ENCODE results near the gene ATP6V0E1.

The ATP6V0E1 gene

GRCh38 chr5:172957458-172957857 lies 26.1 kb upstream of the ATP6V0E1 start:
- no peak for DNase-seq

GRCh38 chr5:172958331-172959046 lies 25.1 kb upstream of the ATP6V0E1 start:
- DNase-seq, result peak; percentile 68

- peak; percentile 15 for DNase-seq
These were observed 23.5 kb upstream of the ATP6V0E1 start for GRCh38 chr5:172959824-172960799.

DNA sequence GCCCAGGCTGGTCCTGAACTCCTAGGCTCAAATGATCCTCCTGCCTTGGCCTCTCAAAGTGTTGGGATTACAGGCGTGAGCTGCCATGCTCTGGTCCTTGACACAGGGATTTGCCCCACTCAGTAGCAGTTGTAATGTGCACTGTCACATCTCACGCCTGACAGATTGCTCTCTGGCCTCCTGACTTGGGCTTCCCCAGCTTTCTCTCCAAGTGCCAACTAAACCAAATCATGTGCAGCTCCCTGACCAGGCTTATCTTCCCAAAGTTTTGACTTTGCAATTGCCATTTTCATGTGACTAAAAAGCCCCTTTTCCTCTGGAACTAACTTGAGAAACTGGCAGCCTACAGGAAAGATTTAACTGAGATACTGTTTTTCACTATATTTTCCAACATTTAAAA lies 13.7 kb upstream of the ATP6V0E1 start:
- no peak for DNase-seq

DNA sequence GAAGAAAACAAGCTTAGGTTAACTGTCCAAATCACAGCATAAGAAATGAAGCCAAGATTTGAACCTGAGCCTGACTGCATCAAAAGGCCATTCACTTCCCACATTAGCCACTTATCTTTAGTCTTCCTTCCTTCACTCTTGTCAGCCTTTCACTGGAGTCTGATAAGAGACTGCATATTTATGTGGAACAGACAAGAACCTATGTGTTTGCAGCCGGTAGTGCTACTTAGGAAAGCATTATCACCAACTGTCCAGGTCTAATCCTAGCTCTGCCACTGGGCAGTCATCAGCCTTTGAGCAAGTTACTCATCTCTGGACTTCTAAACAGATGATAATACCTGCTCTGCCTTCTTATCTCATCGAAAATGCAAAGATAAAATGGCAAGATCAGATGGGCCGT lies 12.1 kb upstream of the ATP6V0E1 start:
- DNase-seq, result no peak

DNA sequence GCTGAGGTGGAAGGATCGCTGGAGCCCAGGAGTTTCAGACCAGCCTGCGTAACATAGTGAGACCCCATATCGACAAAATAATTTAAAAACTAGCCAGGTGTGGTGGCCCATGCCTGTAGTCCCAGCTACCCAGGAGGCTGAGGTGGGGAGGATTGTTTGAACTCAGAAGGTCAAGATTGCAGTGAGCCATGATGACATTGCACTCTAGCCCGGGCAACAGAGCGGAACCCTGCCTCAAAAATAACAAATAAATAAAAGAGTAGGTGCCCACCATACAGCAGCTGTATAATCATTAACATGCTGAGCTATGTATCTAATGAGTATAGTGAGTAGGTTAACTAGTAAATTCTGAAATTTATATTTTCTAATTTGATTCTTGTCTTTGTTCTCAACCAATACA lies 11.0 kb upstream of the ATP6V0E1 start:
- no peak for DNase-seq

GRCh38 chr5:172973127-172973916 lies 10.2 kb upstream of the ATP6V0E1 start:
- no peak for DNase-seq

- DNase-seq, result no peak
These were observed 9.6 kb upstream of the ATP6V0E1 start for GRCh38 chr5:172973931-172974330.

DNA sequence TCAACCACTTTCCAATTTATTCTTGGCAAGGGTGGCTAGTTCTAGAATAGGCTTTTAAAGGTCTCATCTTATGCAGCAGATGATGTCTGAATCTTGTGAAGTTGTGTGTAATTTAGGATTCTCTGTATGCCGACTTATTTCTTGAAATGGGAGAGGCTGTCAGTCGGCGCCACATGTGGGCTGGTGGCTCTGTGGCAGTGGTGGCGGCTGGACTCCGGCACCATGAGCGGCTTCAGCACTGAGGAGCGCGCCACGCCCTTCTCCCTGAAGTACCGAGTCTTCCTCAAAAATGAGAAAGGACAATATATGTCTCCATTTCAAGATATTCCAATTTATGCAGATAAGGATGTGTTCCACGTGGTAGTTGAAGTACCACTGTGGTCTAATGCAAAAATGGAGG lies 8.3 kb upstream of the ATP6V0E1 start:
- no peak for DNase-seq

DNA sequence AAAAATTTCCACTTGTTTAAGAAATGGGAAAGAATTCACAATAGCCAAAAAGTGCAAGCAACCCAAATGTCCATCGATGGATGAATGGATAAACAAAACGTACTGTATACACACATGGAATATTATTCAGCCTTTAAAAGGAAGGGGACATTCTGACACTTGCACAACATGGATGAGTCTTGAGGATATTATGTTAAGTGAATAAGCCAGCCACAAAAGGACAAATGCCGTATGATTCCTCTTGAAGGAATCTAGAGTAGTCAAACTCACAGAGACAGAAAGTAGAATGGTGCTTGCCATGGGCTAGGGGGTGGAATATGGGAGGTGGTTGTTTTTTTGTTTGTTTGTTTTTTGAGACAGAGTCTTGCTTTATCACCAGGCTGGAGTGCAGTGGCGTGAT lies 3.8 kb upstream of the ATP6V0E1 start:
- DNase-seq, result no peak

- DNase-seq, result no peak
These were observed 1.6 kb upstream of the ATP6V0E1 start for GRCh38 chr5:172981931-172982330.

DNA sequence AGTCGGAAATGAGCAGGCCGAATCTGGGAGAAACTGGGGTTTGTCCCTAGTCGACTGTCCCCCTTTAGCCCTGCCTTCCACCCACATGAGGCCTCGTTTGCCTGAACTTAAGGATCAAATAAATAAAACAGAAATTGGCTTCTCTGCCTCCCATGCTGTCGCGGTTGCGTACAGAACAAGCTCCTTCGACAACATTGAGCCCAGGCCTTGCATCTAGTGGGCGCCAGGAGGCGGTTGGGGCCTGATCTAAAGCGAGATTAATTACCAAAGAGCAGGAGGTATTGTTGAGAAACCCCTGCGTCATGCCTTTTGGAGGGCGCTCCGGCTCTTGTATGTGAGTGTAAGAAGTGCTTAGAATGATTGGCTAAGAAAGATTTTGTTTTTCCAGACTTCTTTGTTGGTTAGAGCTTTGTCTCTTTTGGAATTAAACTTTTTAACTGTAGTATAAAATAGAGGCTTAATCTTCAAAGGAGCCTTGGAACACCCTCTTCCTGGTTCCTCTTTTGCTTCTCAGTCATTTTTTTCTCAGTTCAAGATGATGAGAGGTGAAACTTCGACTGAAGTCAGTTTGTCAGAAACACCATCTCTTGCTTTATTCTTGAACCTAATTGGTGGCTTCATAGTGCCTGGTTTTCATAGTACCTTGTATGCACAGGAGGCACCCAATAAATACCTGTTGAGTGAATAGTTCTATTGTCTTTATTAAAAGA lies 828 bp downstream of the ATP6V0E1 start:
- peak; percentile 92 for DNase-seq

DNA sequence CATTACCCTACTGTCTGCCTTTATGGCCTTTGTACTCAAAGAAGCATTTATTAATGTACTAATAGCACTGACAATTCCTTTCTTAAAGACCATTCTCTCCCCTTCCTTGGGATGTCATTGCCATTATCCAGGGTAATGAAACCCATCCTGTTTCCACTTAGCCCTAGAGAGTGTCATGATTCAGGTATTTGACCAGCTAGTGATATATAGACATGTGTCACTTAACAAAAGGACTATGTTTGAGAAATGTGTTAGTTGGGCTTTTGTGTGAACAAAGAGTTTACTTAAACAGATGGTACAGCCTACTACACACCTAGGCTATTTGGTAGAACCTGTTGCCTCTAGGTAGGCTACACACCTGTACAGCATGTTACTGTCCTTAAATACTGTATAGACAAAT lies 2.0 kb downstream of the ATP6V0E1 start:
- DNase-seq, result no peak

- peak; percentile 15 for DNase-seq
These were observed 4.7 kb downstream of the ATP6V0E1 start for GRCh38 chr5:172988276-172988675.

DNA sequence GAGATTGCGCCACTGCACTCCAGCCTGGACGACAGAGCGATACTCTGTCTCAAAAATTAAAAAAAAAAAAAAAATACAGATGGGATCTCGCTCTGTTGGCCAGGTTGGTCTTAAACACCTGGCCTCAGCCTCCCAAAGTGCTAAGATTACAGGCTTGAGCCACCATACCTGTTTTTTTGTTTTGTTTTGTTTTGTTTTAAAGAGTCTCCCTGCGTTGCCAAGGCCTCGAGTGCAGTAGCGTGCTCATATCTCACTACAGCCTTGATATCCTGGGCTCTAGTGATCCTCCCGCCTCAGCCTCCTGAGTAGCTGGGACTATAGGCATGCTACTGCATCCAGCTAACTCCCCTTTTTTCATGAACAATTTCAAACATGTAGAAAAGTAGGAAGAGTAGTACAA lies 7.2 kb downstream of the ATP6V0E1 start:
- DNase-seq, result no peak

GRCh38 chr5:172994405-172994804 lies 10.8 kb downstream of the ATP6V0E1 start:
- DNase-seq, result no peak

- no peak for DNase-seq
These were observed 15.9 kb downstream of the ATP6V0E1 start for GRCh38 chr5:172999372-172999973.

DNA sequence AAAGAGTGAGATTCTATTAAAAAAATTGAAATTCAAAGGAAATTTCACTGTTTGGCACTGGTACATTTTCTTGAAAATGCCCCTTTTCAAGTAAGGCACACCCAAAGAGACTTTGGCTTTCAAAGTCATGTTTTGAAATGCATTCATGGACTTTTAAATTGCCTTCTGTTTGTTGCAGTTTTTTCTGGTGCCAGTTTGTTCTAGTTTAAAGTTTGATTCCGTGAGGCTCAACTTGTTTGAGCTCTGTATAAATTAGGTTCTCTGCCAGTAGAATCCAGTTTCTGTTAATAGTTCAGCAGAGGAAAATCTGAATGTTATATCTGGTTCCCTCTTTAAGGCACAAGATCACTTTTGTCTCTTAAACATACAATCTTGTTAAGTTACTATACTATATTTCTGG lies 16.4 kb downstream of the ATP6V0E1 start:
- no peak for DNase-seq

- DNase-seq, result no peak
These were observed 17.8 kb downstream of the ATP6V0E1 start for GRCh38 chr5:173001229-173001841.

- DNase-seq, result no peak
These were observed 19.8 kb downstream of the ATP6V0E1 start for GRCh38 chr5:173003360-173003759.

DNA sequence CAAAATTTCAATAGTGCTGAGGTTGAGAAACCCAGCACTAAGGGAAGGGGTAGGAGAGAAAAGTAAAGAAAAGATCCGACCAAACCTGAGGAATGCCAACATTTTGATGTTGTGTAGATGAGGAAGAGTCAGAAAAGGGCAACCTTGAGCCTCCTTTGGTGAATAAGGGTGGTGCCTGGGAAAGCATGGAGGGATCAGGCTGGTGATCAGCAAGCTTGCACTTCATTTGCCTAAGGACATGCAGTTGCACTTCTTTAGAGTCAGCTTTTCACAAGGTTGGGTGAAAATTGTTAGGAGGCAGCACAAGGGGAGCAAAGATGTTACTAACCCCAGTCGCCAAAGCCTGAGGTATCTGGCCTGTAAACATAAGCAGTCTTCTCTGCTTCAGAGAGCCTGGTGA lies 20.4 kb downstream of the ATP6V0E1 start:
- DNase-seq, result no peak

DNA sequence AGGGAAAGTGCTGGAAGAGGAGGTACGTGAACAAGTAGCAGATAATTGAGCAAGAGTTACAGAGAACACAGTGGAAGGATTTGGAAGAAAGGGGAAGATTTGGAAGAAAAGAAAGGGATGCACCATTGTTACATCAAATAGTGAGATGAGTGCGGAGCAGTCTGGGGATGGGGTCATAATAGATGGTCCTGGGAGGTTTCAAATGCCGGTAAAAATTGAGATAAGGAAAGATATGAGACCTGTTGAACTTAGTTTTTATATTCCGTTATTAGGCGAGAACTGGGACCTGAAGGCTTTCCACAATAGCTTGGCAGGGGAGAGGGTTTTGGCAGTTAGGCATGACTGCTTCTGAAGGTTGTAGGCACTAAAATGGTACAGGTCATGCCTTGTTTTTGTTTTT lies 20.9 kb downstream of the ATP6V0E1 start:
- DNase-seq, result no peak

Data from inflammatory macrophage treated with lipopolysaccharide for 4 hours (primary cell).